Stimulated activated effector memory CD8-positive, alpha-beta T cell treated with anti-CD3 and anti-CD28 coated beads, Interleukin-12 subunit alpha, Interleukin-12 subunit beta, amount 100 ng/mL, for 72 hours (primary cell): ENCODE results near the gene HOMER2.

Experiments used
- ATAC-seq: fragments of 150-1000 bp; cut with Tn5 transposase; 2 replicates; pipeline ENCODE4 v1.10.0; 2021
- DNase-seq, 2 donors: peaks; one replicate each; pipeline ENCODE4 v3.0.0; 2021 to 2022; ENCODE audit warnings: low spot score in 2 of 2
- H3K27ac Mint-ChIP-seq: one replicate; pipeline ENCODE4 v1.8.0; 2022; ENCODE audit warnings: mild to moderate bottlenecking, mixed read lengths
- H3K36me3 Mint-ChIP-seq: one replicate; pipeline ENCODE4 v1.8.0; 2022; ENCODE audit warnings: mild to moderate bottlenecking, mixed read lengths
- H3K4me1 Mint-ChIP-seq: one replicate; pipeline ENCODE4 v1.8.0; 2022; ENCODE audit warnings: mixed read lengths
- H3K4me3 Mint-ChIP-seq: one replicate; pipeline ENCODE4 v1.8.0; 2022; ENCODE audit warnings: mild to moderate bottlenecking, mixed read lengths
- H3K9me3 Mint-ChIP-seq: one replicate; pipeline ENCODE4 v1.8.0; 2022; ENCODE audit warnings: mixed read lengths

The HOMER2 gene

DNA sequence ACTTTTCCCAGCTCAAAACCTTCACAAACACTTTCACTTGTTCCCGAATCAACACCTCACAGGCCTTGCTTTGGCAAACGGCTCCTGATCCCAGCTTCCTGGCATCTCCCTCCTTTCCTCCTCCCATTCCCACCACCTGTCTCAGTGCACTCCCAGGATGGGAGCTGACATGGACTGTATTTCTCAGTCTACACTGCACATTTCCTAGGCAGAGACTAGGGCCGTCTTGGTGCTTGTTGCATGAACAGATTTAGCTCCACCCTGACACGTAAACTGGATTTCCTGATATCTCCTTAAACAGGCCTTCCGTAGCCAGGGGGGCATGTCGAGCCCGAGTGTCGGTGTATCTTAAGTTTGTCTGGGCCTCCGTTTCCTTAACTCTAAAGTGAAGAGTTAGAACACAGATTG lies 143.9 kb downstream of the HOMER2 start:
- H3K4me3 Mint-ChIP-seq, result peak overlapping the region; percentile 76
- H3K9me3 Mint-ChIP-seq, result no peaks in the 10 kb centered on the region
- DNase-seq (no peak), ATAC-seq (no peak)
- H3K27ac Mint-ChIP-seq, result peak overlapping the region; percentile 87
- H3K36me3 Mint-ChIP-seq, result peaks cover 40% of the 10 kb centered on the region
- H3K4me1 Mint-ChIP-seq, result peaks cover 28% of the 10 kb centered on the region

DNA sequence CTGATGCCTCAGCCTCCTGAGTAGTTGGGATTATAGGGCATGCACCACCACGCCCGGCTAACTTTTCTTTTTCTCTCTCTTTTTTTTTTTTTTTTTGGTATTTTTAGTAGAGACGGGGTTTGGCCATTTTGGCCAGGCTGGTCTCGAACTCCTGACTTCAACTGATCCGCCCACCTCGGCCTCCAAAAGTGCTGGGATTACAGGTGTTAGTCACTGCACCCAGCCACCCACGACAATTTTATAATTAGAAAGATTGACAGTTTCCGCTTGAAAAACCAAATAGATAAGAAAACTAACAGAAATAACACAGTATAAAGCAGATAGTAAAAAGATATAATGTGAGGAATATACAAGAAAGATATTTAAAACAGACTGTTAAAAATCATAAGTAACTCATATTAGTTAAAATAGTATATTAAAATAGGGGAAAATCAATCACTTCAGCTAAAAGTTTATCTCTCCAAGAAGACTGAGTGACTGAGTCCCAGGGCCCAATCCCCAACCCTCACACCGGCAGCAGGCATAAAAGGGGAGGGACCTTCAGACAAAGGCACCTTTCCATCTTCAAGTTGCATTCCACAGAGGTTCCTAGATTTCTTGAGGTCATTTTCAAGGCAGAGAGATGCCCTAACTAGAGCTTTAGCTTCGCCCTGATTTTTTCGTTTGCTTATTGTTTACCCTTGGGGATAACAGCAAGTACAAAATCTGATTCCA lies 144.4 kb downstream of the HOMER2 start:
- peaks cover 28% of the 10 kb centered on the region for H3K4me1 Mint-ChIP-seq
- no peaks in the 10 kb centered on the region for H3K9me3 Mint-ChIP-seq
- no peak overlapping the region for H3K4me3 Mint-ChIP-seq
- DNase-seq, result no peak
- no peak for ATAC-seq
- no peak overlapping the region for H3K27ac Mint-ChIP-seq
- peaks cover 35% of the 10 kb centered on the region for H3K36me3 Mint-ChIP-seq

DNA sequence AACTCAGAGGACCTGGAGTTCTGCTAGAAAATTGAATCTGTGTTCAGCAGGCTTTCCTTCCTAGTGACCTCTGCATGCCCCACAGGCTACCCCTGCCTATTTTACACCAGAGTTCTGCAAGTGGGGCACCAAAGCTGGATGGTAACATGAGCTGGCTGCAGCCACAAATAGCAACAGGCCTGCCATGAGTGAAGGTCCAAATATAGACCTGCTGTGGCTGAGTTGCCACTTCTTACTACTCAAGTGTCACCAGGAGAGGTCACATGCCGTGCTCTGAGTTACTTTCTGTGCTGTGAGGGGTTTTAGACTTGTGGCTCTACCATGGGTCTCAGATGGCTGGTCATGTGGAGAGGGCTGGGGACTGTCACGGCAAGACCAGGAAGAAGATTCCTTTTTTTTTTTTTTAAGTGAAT lies 146.5 kb downstream of the HOMER2 start, which contains the start of gene FSD2:
TSS of gene FSD2 (minus strand) at position 76 of the 413 bp plus-strand sequence. CDS start 18,679 bp downstream, outside the sequence.
- no peak for ATAC-seq
- peaks cover 17% of the 10 kb centered on the region for H3K4me1 Mint-ChIP-seq
- H3K27ac Mint-ChIP-seq, result no peak within 1 kb of the TSS
- no peaks in the 10 kb centered on the region for H3K9me3 Mint-ChIP-seq
- H3K36me3 Mint-ChIP-seq, result peaks cover 14% of the 10 kb centered on the region
- no peak within 1 kb of the TSS for H3K4me3 Mint-ChIP-seq
- DNase-seq, result no peak

DNA sequence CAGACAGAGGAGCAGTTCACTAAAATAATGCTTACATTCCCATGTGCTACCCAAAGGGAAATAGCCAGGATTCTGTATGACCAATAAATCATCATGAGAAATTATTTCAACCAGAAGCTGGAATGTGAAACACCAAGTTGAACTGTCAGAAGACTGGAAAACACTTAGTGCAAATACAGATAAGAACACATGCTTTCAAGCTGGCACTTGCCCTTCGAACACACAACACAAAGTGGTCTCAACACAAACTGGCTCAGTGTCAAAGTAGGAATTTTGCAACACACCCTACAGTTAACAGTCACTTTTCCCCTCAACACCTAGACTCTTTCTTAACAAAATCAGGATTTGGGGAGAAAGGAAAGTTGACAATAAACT lies 148.0 kb downstream of the HOMER2 start:
- DNase-seq (no peak), ATAC-seq (no peak)
- H3K4me3 Mint-ChIP-seq, result no peak overlapping the region
- H3K27ac Mint-ChIP-seq, result no peak overlapping the region
- peaks cover 5% of the 10 kb centered on the region for H3K36me3 Mint-ChIP-seq
- H3K4me1 Mint-ChIP-seq, result peaks cover 10% of the 10 kb centered on the region
- H3K9me3 Mint-ChIP-seq, result no peaks in the 10 kb centered on the region

DNA sequence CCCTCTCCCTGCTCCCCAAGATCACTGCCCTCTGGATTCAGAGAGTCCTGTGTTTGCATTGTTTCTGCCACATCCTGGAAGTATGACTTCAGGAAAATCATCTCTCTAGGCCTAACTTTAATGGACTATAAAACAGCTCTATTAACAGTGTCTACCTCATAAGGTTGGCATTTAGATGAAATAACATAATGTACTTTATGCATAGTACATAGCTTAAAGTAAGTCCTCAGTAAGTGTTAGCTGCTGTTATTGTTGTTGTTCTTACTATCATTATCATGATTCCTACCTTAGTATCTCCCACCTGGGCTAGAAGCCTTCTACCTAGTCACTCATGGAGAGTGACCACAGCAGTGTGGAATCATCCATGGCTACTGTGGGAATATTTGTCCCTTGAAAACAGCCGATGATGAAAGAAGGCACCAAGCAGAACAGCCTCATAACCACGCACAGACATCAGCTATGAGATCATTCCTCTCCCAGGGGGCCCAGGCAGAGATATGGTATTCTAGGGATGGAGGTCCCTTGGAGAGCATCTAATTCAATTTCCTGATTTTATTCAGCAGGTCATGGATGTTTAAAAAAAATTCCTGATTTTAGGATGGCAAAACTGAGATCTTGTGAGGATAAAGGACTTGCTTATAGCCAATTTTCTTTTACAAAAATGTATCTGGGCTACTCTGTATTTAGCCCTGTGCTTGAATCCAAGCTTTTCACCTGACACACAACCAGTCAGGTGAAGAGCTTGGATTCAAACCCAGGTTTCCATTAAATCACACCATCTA lies 148.5 kb downstream of the HOMER2 start:
- no peak for DNase-seq
- no peaks in the 10 kb centered on the region for H3K36me3 Mint-ChIP-seq
- no peak for ATAC-seq
- no peak overlapping the region for H3K4me3 Mint-ChIP-seq
- H3K4me1 Mint-ChIP-seq, result peaks cover 5% of the 10 kb centered on the region
- H3K27ac Mint-ChIP-seq, result no peak overlapping the region
- H3K9me3 Mint-ChIP-seq, result no peaks in the 10 kb centered on the region

DNA sequence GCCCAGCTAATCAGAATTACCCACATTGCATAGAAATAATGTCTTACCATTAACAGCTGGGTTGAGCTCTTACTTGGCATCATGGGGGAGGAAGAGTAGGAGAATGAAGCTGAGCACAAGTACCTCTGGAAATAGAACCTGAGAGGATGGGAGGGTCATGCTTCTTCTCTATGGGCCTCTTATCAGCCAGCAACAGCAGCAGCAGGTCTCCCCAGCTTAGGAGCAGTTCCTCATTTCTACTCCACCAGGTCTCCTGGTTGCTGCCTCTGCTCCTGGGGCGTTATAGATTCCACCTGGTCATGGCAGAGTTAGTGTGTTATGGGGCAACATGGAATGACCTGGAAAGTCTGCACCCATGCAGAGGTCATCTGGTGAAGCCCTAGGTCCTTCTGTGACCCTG lies 150.0 kb downstream of the HOMER2 start:
- Mint-ChIP-seq H3K27ac (no peak overlapping the region), H3K9me3 (no peaks in the 10 kb centered on the region), H3K4me1 (no peaks in the 10 kb centered on the region), H3K4me3 (no peak overlapping the region), H3K36me3 (no peaks in the 10 kb centered on the region)
- no peak for ATAC-seq
- DNase-seq, result no peak

DNA sequence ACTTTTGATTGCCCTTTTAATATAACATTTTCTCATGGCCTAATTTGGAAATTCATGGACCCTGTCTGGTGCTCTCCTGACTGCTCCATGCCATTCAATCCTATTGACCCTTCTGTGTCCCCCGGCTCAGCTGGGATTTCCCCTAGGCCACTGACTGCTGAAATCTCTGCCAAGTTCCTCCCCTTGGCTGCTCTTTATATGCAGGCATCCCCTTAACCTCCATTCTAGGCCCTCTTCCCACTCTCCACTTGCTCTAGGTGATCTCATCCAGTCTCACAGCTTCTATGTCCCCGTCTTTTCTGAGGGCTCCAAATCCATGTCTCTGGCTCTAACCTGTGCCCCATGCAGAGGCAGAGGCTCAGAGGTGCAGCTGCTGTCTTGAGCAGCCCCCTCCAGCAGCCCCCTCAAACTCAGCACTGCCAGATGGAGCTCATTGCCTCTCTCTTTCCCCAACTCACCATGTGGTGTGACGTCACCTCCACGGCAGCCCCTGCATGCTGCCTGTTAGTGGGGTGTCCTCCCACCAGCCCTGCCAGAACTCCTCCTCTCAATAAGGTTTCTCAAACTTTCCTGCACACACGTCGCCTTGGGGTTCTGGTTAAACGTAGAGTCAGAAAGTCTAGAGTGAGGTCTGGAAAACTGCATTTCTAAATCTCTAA lies 153.2 kb downstream of the HOMER2 start:
- no peak overlapping the region for H3K27ac Mint-ChIP-seq
- no peak for ATAC-seq
- no peaks in the 10 kb centered on the region for H3K36me3 Mint-ChIP-seq
- no peaks in the 10 kb centered on the region for H3K4me1 Mint-ChIP-seq
- DNase-seq, result no peak
- peaks cover 1% of the 10 kb centered on the region for H3K9me3 Mint-ChIP-seq
- H3K4me3 Mint-ChIP-seq, result no peak overlapping the region
